K562 (cell line): ENCODE data around the gene BIRC5. TPM values are rescaled to one million over a fixed set of nuclear protein-coding genes. Genes with fewer than 3 reads are reported as not detected.

Experiments used
- BRCA1 ChIP-seq, 2 experiments: fragments of 450-650 bp in 1 of 2; sonication (generic) in 1 of 2; formaldehyde crosslinking in 1 of 2; IDR thresholded peaks; 2 replicates each; pipeline versions ENCODE4 v1.5.0 to v1.6.1; 2017 to 2020; ENCODE audit warnings: mild to moderate bottlenecking in 1 of 2, missing genetic modification reagents in 1 of 2
- ETV6 ChIP-seq, 3 experiments: fragments of 150-350 bp in 1 of 3; sonication (generic) in 1 of 3; formaldehyde crosslinking in 1 of 3; IDR thresholded peaks; 2 replicates each; pipeline versions ENCODE4 v1.6.1 to v1.8.0; 2014 to 2022; ENCODE audit warnings: borderline replicate concordance in 2 of 3, low read depth in 2 of 3, antibody characterized with exemption in 1 of 3, low read length in 1 of 3, mild to moderate bottlenecking in 1 of 3, missing genetic modification reagents in 1 of 3
- HMGN3 ChIP-seq: IDR thresholded peaks from 2 replicates; pipeline ENCODE4 v1.6.1; 2011; ENCODE audit warnings: borderline replicate concordance, low read depth, mild to moderate bottlenecking, mixed read lengths, low read length; ENCODE audit not compliant: insufficient read length; ENCODE audit errors: extremely low read depth
- RBM22 ChIP-seq: fragments of 200-400 bp; formaldehyde crosslinking; IDR thresholded peaks from 2 replicates; pipeline ENCODE4 v1.6.1; 2018; ENCODE audit warnings: low read length, low read depth; ENCODE audit not compliant: poor library complexity, severe bottlenecking
- SMARCA4 ChIP-seq: fragments of 450-650 bp; IDR thresholded peaks from 2 replicates; pipeline ENCODE4 v1.6.1; 2016
- ZFX ChIP-seq: sonication (generic); formaldehyde crosslinking; IDR thresholded peaks from 2 replicates; pipeline ENCODE4 v1.8.0; 2022; ENCODE audit warnings: mild to moderate bottlenecking, missing genetic modification reagents, moderate library complexity
- ZNF830 ChIP-seq: fragments of 250-450 bp; sonication (Bioruptor Pico); IDR thresholded peaks from 2 replicates; pipeline ENCODE4 v1.5.0; 2021; ENCODE audit warnings: mild to moderate bottlenecking
- polyA plus RNA-seq, 8 experiments: library from polyadenylated mRNA; depleted of rRNA in 4 of 8; stranded (reverse) in 5 of 8; unstranded in 3 of 8; fragments of >200 nt; fragmentation: Nextera tagmentation in 2 of 8; fragmentation: Illumina TruSeq in 1 of 8; extraction: Ambion mirVana in 2 of 8; extraction: Trizol in 1 of 8; gene quantifications; 2 replicates each; pipeline versions ENCODE4 v1.2.1 to v1.2.3, GENCODE V29; 2011 to 2014; ENCODE audit warnings: inconsistent platforms in 1 of 8, missing spikeins in 1 of 8
- total RNA-seq, 7 experiments: library from RNA; depleted of rRNA in 6 of 7; stranded (reverse); fragments of >200 nt in 6 of 7; fragmentation: Illumina TruSeq in 2 of 7; extraction: Trizol in 2 of 7; gene quantifications; 2 replicates each; pipeline versions ENCODE4 v1.2.1 to v1.2.3, GENCODE V29; 2011 to 2021; ENCODE audit warnings: low replicate concordance in 1 of 7
- TF ChIP-seq, protein P1 (sequence below), 3 experiments: fragments of 200-800 bp in 1 of 3; fragments of 250-450 bp in 1 of 3; fragments of 450-650 bp in 1 of 3; sonication (Bioruptor Pico) in 1 of 3; sonication (Bioruptor generic) in 1 of 3; formaldehyde crosslinking in 1 of 3; IDR thresholded peaks; 2 replicates each; pipeline versions ENCODE4 v1.6.1 to v1.8.0; 2016 to 2022; ENCODE audit warnings: mild to moderate bottlenecking in 2 of 3, missing genetic modification characterization in 2 of 3, missing compliant biosample characterization in 1 of 3, moderate library complexity in 1 of 3
- TF ChIP-seq, protein P2 (sequence below): fragments of 250-450 bp; sonication (Bioruptor Pico); IDR thresholded peaks from 2 replicates; pipeline ENCODE4 v1.5.0; 2021; ENCODE audit warnings: mild to moderate bottlenecking, borderline replicate concordance
- TF ChIP-seq, protein P3 (sequence below): fragments of 450-650 bp; IDR thresholded peaks from 2 replicates; pipeline ENCODE4 v1.7.1; 2018; ENCODE audit warnings: mild to moderate bottlenecking, low read depth; ENCODE audit not compliant: partially characterized antibody
- TF ChIP-seq, protein P4 (sequence below): fragments of 450-650 bp; formaldehyde crosslinking; IDR thresholded peaks from 2 replicates; pipeline ENCODE4 v1.4.0; 2020; ENCODE audit warnings: mild to moderate bottlenecking, moderate library complexity
- TF ChIP-seq, protein P5 (sequence below), 2 experiments: IDR thresholded peaks; 2 replicates each; pipeline ENCODE4 v1.6.1; 2011; ENCODE audit warnings: borderline replicate concordance in 1 of 2, control low read depth in 1 of 2, low read depth in 1 of 2, low read length in 1 of 2, mild to moderate bottlenecking in 1 of 2, mixed read lengths in 1 of 2, moderate library complexity in 1 of 2; ENCODE audit not compliant: insufficient read depth in 1 of 2, insufficient read length in 1 of 2, poor library complexity in 1 of 2, severe bottlenecking in 1 of 2; ENCODE audit errors: extremely low read depth in 1 of 2

BIRC5 gene
- total and polyA plus RNA-seq, 9 of the 15 experiments (the other 6 are each of a cell fraction or from before 2014, with no cell fraction given): 64.4 to 140 (median 101) TPM

DNA sequence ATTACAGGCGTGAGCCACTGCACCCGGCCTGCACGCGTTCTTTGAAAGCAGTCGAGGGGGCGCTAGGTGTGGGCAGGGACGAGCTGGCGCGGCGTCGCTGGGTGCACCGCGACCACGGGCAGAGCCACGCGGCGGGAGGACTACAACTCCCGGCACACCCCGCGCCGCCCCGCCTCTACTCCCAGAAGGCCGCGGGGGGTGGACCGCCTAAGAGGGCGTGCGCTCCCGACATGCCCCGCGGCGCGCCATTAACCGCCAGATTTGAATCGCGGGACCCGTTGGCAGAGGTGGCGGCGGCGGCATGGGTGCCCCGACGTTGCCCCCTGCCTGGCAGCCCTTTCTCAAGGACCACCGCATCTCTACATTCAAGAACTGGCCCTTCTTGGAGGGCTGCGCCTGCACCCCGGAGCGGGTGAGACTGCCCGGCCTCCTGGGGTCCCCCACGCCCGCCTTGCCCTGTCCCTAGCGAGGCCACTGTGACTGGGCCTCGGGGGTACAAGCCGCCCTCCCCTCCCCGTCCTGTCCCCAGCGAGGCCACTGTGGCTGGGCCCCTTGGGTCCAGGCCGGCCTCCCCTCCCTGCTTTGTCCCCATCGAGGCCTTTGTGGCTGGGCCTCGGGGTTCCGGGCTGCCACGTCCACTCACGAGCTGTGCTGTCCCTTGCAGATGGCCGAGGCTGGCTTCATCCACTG, at the start of gene BIRC5 (continued):
- TF ChIP-seq, protein P1, sequence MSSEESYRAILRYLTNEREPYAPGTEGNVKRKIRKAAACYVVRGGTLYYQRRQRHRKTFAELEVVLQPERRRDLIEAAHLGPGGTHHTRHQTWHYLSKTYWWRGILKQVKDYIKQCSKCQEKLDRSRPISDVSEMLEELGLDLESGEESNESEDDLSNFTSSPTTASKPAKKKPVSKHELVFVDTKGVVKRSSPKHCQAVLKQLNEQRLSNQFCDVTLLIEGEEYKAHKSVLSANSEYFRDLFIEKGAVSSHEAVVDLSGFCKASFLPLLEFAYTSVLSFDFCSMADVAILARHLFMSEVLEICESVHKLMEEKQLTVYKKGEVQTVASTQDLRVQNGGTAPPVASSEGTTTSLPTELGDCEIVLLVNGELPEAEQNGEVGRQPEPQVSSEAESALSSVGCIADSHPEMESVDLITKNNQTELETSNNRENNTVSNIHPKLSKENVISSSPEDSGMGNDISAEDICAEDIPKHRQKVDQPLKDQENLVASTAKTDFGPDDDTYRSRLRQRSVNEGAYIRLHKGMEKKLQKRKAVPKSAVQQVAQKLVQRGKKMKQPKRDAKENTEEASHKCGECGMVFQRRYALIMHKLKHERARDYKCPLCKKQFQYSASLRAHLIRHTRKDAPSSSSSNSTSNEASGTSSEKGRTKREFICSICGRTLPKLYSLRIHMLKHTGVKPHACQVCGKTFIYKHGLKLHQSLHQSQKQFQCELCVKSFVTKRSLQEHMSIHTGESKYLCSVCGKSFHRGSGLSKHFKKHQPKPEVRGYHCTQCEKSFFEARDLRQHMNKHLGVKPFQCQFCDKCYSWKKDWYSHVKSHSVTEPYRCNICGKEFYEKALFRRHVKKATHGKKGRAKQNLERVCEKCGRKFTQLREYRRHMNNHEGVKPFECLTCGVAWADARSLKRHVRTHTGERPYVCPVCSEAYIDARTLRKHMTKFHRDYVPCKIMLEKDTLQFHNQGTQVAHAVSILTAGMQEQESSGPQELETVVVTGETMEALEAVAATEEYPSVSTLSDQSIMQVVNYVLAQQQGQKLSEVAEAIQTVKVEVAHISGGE (CRISPR knock-in tag; IDR thresholded peaks at IDR 0.05): peak in 1 of 3 experiments; percentile 64; a peak in 1 of 6 replicates
- TF ChIP-seq, protein P2, sequence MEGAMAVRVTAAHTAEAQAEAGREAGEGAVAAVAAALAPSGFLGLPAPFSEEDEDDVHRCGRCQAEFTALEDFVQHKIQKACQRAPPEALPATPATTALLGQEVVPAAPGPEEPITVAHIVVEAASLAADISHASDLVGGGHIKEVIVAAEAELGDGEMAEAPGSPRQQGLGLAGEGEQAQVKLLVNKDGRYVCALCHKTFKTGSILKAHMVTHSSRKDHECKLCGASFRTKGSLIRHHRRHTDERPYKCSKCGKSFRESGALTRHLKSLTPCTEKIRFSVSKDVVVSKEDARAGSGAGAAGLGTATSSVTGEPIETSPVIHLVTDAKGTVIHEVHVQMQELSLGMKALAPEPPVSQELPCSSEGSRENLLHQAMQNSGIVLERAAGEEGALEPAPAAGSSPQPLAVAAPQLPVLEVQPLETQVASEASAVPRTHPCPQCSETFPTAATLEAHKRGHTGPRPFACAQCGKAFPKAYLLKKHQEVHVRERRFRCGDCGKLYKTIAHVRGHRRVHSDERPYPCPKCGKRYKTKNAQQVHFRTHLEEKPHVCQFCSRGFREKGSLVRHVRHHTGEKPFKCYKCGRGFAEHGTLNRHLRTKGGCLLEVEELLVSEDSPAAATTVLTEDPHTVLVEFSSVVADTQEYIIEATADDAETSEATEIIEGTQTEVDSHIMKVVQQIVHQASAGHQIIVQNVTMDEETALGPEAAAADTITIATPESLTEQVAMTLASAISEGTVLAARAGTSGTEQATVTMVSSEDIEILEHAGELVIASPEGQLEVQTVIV (CRISPR knock-in tag): no peak
- TF ChIP-seq ETV6 (IDR thresholded peaks at IDR 0.05; ENCODE audit: borderline replicate concordance in 1 of 2, low read depth in 2 of 2, low read length in 1 of 2) (no peak), ETV6 (CRISPR knock-in tag; IDR thresholded peaks at IDR 0.05; ENCODE audit: borderline replicate concordance) (no peak), HMGN3 (peak; percentile 50), ZFX (CRISPR knock-in tag) (peak; percentile 88), RBM22 (no peak), SMARCA4 (no peak), ZNF830 (CRISPR knock-in tag) (no peak), BRCA1 (IDR thresholded peaks at IDR 0.05) (no peak), BRCA1 (CRISPR knock-in tag; IDR thresholded peaks at IDR 0.05) (no peak)
- TF ChIP-seq, protein P3, sequence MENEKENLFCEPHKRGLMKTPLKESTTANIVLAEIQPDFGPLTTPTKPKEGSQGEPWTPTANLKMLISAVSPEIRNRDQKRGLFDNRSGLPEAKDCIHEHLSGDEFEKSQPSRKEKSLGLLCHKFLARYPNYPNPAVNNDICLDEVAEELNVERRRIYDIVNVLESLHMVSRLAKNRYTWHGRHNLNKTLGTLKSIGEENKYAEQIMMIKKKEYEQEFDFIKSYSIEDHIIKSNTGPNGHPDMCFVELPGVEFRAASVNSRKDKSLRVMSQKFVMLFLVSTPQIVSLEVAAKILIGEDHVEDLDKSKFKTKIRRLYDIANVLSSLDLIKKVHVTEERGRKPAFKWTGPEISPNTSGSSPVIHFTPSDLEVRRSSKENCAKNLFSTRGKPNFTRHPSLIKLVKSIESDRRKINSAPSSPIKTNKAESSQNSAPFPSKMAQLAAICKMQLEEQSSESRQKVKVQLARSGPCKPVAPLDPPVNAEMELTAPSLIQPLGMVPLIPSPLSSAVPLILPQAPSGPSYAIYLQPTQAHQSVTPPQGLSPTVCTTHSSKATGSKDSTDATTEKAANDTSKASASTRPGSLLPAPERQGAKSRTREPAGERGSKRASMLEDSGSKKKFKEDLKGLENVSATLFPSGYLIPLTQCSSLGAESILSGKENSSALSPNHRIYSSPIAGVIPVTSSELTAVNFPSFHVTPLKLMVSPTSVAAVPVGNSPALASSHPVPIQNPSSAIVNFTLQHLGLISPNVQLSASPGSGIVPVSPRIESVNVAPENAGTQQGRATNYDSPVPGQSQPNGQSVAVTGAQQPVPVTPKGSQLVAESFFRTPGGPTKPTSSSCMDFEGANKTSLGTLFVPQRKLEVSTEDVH: peak; percentile 78
- TF ChIP-seq, protein P4, sequence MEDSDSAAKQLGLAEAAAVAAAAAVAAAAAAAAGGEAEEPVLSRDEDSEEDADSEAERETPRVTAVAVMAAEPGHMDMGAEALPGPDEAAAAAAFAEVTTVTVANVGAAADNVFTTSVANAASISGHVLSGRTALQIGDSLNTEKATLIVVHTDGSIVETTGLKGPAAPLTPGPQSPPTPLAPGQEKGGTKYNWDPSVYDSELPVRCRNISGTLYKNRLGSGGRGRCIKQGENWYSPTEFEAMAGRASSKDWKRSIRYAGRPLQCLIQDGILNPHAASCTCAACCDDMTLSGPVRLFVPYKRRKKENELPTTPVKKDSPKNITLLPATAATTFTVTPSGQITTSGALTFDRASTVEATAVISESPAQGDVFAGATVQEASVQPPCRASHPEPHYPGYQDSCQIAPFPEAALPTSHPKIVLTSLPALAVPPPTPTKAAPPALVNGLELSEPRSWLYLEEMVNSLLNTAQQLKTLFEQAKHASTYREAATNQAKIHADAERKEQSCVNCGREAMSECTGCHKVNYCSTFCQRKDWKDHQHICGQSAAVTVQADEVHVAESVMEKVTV (CRISPR knock-in tag): no peak
- TF ChIP-seq, protein P5, sequence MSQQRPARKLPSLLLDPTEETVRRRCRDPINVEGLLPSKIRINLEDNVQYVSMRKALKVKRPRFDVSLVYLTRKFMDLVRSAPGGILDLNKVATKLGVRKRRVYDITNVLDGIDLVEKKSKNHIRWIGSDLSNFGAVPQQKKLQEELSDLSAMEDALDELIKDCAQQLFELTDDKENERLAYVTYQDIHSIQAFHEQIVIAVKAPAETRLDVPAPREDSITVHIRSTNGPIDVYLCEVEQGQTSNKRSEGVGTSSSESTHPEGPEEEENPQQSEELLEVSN (IDR thresholded peaks at IDR 0.05; ENCODE audit: borderline replicate concordance in 1 of 2, extremely low read depth in 1 of 2, insufficient read depth in 1 of 2, insufficient read length in 1 of 2, low read depth in 1 of 2, low read length in 1 of 2, poor library complexity in 1 of 2, severe bottlenecking in 1 of 2): peak; percentile 75 to 85
